ENCODE results near the gene SSX2IP.
"Not testable (repeated sequence)": the region's sequence is repeated elsewhere in the genome, so short reads cannot be mapped to it uniquely, and the experiment has no call there.

SSX2IP gene

GRCh38 chr1:84690397-84691121 is at the start of gene SSX2IP:
SSX2IP (minus strand) TSS chr1:84690461; CDS start chr1:84671219, 19,242 bp downstream.
- peak; percentile 97 to 99 (median 98) for DNase-seq

GRCh38 chr1:84738237-84738636 is 48.0 kb upstream of the SSX2IP start:
- DNase-seq, result no peak

- no peak for DNase-seq
These were observed 47.3 kb upstream of the SSX2IP start for GRCh38 chr1:84737590-84737989.

- DNase-seq, result no peak
These were observed 46.7 kb upstream of the SSX2IP start for GRCh38 chr1:84736944-84737343.

GRCh38 chr1:84736445-84736844 is 46.2 kb upstream of the SSX2IP start:
- no peak for DNase-seq

- DNase-seq, result no peak
These were observed 45.2 kb upstream of the SSX2IP start for GRCh38 chr1:84735483-84735882.

- no peak for DNase-seq
These were observed 42.3 kb upstream of the SSX2IP start for GRCh38 chr1:84732520-84732919.

GRCh38 chr1:84731519-84731918 is 41.3 kb upstream of the SSX2IP start:
- DNase-seq, result no peak

- DNase-seq, result not testable (repeated sequence)
These were observed 37.5 kb upstream of the SSX2IP start for GRCh38 chr1:84727711-84728110.

- no peak for DNase-seq
These were observed 36.6 kb upstream of the SSX2IP start for GRCh38 chr1:84726593-84727499.

GRCh38 chr1:84724128-84724860 is 34.0 kb upstream of the SSX2IP start:
- DNase-seq, result peak in 2 of 3 donors; percentile 39 to 46

GRCh38 chr1:84722794-84723193 is 32.5 kb upstream of the SSX2IP start:
- no peak for DNase-seq

- not testable (repeated sequence) for DNase-seq
These were observed 31.6 kb upstream of the SSX2IP start for GRCh38 chr1:84721872-84722271.

- DNase-seq, result no peak
These were observed 30.9 kb upstream of the SSX2IP start for GRCh38 chr1:84721152-84721551.

GRCh38 chr1:84720221-84720780 is 30.0 kb upstream of the SSX2IP start:
- DNase-seq, result no peak

GRCh38 chr1:84719543-84720217 is 29.4 kb upstream of the SSX2IP start:
- no peak for DNase-seq

GRCh38 chr1:84715342-84716019 is 25.2 kb upstream of the SSX2IP start:
- no peak for DNase-seq

- no peak for DNase-seq
These were observed 22.1 kb upstream of the SSX2IP start for GRCh38 chr1:84712276-84712874.

- no peak for DNase-seq
These were observed 21.6 kb upstream of the SSX2IP start for GRCh38 chr1:84711869-84712268.

- DNase-seq, result no peak
These were observed 20.9 kb upstream of the SSX2IP start for GRCh38 chr1:84711121-84711520.

GRCh38 chr1:84709131-84709530 is 18.9 kb upstream of the SSX2IP start:
- no peak for DNase-seq
